ENCODE measurements around the gene LDB2.

LDB2 gene

DNA sequence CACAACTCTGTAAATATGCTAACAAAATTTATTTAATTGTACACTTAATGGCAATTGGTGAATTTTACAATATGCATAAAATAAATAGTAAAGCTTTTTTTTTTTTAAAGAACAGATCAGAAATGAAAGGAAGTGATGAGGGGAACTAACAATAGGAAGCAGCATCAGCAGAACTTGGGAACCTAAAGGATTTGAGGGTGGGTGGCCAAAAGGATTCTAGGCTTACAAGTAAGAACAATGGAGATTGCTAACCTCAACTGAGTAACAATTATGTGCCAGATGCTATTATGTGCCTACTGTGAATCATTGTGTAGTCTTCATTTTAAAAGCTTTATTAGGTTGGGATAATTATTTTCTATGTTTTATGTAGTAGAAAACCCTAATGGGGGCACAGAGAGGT, 185.2 kb downstream of the LDB2 start:
- no peaks in the 10 kb centered on the region for H3K4me1 Mint-ChIP-seq
- no peak overlapping the region for H3K4me3 Mint-ChIP-seq

DNA sequence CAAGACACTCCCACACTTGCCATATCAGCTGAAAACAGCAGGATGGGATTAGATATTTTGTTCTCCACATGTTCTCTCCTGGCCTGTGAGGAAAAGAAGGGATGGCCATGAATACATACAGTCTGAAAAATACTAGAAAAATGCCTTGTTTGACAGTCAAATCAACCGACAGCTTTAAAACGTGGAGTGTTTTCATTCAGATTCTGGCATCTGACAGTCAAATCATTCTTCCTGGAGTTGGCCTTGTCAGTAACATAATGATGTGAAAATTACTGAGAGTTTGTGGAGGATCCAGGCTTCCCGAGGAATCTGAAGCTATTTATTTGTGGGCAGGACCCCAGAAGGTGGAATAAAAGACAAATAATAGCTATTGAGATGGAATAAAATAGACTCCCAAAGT, 188.2 kb downstream of the LDB2 start:
- Mint-ChIP-seq H3K4me1 (no peaks in the 10 kb centered on the region), H3K36me3 (ENCODE audit: low read depth) (no peaks in the 10 kb centered on the region), H3K4me3 (no peak overlapping the region), H3K27ac (no peak overlapping the region), H3K9me3 (no peaks in the 10 kb centered on the region), H3K27me3 (ENCODE audit: low read depth, poor library complexity) (peaks cover 2% of the 10 kb centered on the region)
- TF ChIP-seq CTCF (IDR thresholded peaks at IDR 0.05), result no peak
- no peak for DNase-seq

More for the DNA sequence above, 185.2 kb downstream of the LDB2 start:
- H3K36me3 Mint-ChIP-seq (ENCODE audit: low read depth), result no peaks in the 10 kb centered on the region
- H3K27me3 Mint-ChIP-seq (ENCODE audit: low read depth, poor library complexity), result peaks cover 2% of the 10 kb centered on the region
- H3K9me3 Mint-ChIP-seq, result peaks cover 5% of the 10 kb centered on the region
- no peak for TF ChIP-seq CTCF (IDR thresholded peaks at IDR 0.05)
- no peak overlapping the region for H3K27ac Mint-ChIP-seq
- no peak for DNase-seq

GRCh38 chr4:16707874-16708273, 190.6 kb downstream of the LDB2 start:
- no peak for DNase-seq
- no peak for TF ChIP-seq CTCF (IDR thresholded peaks at IDR 0.05)
- Mint-ChIP-seq H3K4me1 (no peaks in the 10 kb centered on the region), H3K4me3 (no peak overlapping the region), H3K9me3 (no peaks in the 10 kb centered on the region), H3K27me3 (ENCODE audit: low read depth, poor library complexity) (peaks cover 2% of the 10 kb centered on the region), H3K27ac (no peak overlapping the region), H3K36me3 (ENCODE audit: low read depth) (peaks cover 2% of the 10 kb centered on the region)

- Mint-ChIP-seq H3K4me1 (no peaks in the 10 kb centered on the region), H3K27ac (no peak overlapping the region), H3K36me3 (ENCODE audit: low read depth) (peaks cover 4% of the 10 kb centered on the region), H3K27me3 (ENCODE audit: low read depth, poor library complexity) (peaks cover under 1% of the 10 kb centered on the region), H3K9me3 (no peaks in the 10 kb centered on the region), H3K4me3 (no peak overlapping the region)
- no peak for TF ChIP-seq CTCF (IDR thresholded peaks at IDR 0.05)
- DNase-seq, result no peak
These were observed 192.2 kb downstream of the LDB2 start for GRCh38 chr4:16706251-16706650.

DNA sequence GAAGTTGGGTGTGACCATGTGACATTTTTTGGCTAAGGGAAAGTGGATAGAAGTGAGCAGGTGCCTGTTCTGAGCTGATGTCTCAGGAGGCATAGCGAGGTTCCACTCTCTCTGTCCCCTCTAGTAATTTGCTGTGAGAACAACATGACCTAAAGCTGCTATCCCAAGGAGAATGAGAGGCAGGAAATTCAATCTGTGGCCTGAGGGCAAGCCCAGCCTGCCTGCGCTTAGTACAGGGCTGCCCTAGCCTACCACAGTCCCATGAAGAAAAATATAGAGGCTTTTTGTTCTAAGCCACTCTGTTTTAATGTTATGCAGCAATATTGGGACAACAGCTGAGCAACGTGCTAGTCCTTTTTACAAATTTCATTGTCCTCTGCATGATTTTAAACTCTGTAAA, 193.1 kb downstream of the LDB2 start:
- DNase-seq, result no peak
- no peak for TF ChIP-seq CTCF (IDR thresholded peaks at IDR 0.05)
- H3K27me3 Mint-ChIP-seq (ENCODE audit: low read depth, poor library complexity), result no peaks in the 10 kb centered on the region
- peak overlapping the region; percentile 31 for H3K27ac Mint-ChIP-seq
- no peaks in the 10 kb centered on the region for H3K4me1 Mint-ChIP-seq
- H3K36me3 Mint-ChIP-seq (ENCODE audit: low read depth), result peaks cover 4% of the 10 kb centered on the region
- no peak overlapping the region for H3K4me3 Mint-ChIP-seq
- H3K9me3 Mint-ChIP-seq, result no peaks in the 10 kb centered on the region

DNA sequence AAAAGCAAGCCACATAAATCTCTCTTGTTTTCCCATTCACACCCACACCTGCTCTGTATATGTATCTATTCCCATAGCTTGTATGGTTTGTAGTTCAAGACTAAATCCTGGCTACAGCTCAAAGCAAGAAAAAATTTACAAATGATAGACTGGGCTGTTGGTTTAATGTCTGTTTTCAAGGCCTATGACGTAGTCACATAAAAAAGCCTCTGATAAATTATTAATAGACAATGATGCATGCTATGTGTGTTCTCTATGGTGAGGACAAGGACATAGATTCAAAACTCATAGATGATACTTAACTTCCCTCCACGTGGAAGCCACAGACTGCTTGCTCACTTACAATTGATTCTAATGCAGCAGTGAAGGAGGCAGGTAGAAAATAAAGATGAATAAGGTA, 194.0 kb downstream of the LDB2 start:
- H3K9me3 Mint-ChIP-seq, result no peaks in the 10 kb centered on the region
- DNase-seq, result no peak
- TF ChIP-seq CTCF (IDR thresholded peaks at IDR 0.05), result no peak
- H3K4me1 Mint-ChIP-seq, result no peaks in the 10 kb centered on the region
- H3K4me3 Mint-ChIP-seq, result no peak overlapping the region
- no peak overlapping the region for H3K27ac Mint-ChIP-seq
- H3K27me3 Mint-ChIP-seq (ENCODE audit: low read depth, poor library complexity), result no peaks in the 10 kb centered on the region
- peaks cover 4% of the 10 kb centered on the region for H3K36me3 Mint-ChIP-seq (ENCODE audit: low read depth)

Data from nephron progenitor cell (in vitro differentiated cells).